Embryonic facial prominence (tissue), 1 donor: ENCODE measurements around the gene USP53.
"Not testable (repeated sequence)": the region's sequence is repeated elsewhere in the genome, so short reads cannot be mapped to it uniquely, and the experiment has no call there.

Source experiments
- DNase-seq: peaks from one replicate; pipeline ENCODE4 v3.0.0-alpha.2; 2016; ENCODE audit errors: extremely low spot score

The USP53 gene

DNA sequence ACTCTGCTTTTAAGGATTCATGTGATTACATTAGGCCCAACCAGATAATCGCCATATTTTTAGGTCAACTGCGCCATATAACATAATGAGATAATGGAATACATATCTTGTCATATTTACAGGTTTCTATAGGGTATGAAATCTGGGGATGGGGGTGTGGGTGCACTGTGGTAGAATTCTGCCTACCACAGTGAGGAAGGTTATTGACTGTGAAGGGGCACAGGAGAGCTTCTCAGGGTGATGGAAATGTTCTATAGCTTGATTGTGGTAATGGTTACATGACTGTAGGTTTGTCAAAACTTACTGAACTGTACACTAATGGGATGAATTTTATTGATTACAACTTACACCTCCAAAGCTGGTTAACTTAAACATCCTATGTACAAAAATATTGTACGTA, 15.9 kb downstream of the USP53 start:
- no peak for DNase-seq

DNA sequence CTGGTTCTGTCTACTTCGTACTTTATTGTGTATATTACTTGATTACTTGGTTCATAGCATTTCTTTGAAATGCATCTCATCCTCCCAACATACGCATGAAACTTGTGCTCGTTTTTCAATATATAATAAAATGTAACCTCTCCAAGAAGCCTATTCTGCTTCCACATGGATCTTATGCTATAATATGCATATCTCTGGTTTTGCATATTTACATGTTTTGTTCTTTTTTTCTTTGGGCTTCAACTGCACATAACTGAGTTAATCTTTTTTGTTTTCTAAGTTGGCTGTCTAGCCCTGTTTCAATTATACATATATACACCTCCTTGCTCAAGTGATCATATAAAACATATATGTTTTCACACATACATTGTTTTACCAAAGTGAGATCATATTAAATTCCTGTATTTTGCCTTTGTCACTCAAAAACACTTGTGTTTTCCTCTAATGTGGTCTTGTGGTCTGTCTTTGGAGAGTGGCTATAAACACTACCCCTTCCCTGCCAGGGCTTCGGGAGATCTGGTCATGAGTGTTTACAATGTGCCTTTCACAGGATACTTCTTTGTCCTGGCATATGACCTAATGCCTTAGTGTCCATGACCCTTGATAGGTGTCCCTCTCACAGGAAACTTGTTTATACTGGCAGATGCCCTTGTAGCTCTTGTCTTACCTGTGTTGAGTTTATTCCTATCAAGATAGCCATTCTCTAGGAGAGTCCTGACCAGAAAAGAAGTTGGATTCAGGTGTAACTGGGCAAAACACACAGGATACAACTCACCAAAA, 17.6 kb downstream of the USP53 start:
- no peak for DNase-seq

DNA sequence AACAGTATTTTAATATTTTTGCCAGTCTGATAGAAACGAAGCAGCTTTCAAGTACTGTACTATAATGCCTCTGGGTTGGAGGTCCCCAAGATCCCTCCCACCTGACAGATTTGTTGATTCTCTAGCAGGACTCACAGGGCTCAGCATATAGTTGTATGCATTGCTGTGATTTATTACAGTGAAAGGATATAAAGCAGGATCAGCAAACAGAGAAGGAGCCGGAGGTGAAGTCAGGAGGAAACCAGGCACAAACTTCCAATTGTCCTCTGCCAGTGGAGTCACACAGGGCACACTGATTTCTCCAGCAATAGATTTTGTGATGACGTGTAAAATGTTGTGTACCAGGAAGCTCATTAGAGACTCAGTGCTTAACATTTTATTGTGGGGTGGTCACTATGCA, 19.0 kb downstream of the USP53 start:
- DNase-seq, result no peak

- no peak for DNase-seq
Observed at GRCh38 chr4:119232286-119232685, 19.8 kb downstream of the USP53 start.

DNA sequence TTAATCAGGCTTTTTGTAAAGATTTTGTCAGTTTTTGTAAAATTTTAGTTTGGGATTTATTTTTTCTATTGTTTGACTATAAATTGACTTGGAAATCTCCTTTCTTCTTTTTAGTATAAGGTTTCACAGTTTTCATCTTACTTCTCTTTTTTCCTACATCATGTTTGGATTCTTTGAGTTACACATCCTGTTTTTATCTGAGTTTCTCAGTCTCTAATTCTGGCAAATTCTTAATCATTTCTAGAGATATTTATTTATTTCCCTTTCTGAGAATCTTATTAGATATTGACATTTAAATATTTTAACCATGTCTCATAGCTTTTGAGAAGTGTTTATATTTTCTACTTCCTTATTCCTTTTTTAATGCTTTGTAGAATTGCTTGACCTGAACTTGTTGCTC, 20.7 kb downstream of the USP53 start:
- no peak for DNase-seq

GRCh38 chr4:119233750-119234149, 21.2 kb downstream of the USP53 start:
- no peak for DNase-seq

GRCh38 chr4:119237201-119237600, 24.7 kb downstream of the USP53 start:
- DNase-seq, result no peak

- no peak for DNase-seq
Observed at GRCh38 chr4:119237642-119238041, 25.1 kb downstream of the USP53 start.

GRCh38 chr4:119238068-119238722, 25.7 kb downstream of the USP53 start:
- no peak for DNase-seq

- no peak for DNase-seq
Observed at GRCh38 chr4:119240128-119240527, 27.6 kb downstream of the USP53 start.

GRCh38 chr4:119240568-119240967, 28.1 kb downstream of the USP53 start:
- DNase-seq, result no peak

DNA sequence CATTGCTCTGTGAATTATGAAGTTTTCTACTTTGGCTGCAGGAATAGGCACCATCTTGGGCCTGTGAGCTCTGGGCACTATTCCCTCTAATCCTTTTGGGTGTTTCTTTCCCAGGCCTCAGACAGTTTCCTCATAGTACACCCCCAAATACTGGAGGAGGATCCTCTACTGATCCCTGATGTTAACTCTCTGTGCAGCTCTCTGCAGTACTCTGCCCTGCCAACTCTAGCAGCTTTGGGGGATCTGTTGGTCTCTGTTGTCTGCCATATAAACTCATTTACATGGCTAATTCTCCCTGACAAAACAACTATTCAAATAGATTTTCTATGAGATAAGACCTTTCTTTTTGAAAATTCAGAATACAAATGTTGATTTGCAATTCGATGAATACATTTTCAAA, 29.9 kb downstream of the USP53 start:
- no peak for DNase-seq

- DNase-seq, result no peak
Observed at GRCh38 chr4:119243868-119244267, 31.4 kb downstream of the USP53 start.

DNA sequence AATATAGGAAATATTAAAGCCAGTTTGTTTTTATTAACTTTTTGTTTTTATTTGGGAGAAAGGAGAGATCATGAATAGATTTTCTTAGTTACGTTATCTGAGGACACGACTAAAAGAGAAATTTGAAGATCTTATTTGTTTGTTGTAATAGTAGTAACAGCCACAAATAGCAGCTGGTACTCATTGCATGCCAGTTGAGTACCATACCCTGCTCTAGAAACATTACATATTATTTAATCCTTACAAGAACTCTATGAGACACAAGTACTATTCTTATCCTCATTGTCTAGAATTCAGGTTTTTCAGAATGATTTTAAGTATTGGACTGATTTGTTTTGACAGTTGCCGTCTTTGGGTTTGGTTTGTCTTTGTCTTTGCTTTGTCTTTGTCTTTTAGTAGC, 31.8 kb downstream of the USP53 start:
- no peak for DNase-seq

GRCh38 chr4:119244832-119245231, 32.3 kb downstream of the USP53 start:
- no peak for DNase-seq

- no peak for DNase-seq
Observed at GRCh38 chr4:119246177-119246733, 33.7 kb downstream of the USP53 start.

DNA sequence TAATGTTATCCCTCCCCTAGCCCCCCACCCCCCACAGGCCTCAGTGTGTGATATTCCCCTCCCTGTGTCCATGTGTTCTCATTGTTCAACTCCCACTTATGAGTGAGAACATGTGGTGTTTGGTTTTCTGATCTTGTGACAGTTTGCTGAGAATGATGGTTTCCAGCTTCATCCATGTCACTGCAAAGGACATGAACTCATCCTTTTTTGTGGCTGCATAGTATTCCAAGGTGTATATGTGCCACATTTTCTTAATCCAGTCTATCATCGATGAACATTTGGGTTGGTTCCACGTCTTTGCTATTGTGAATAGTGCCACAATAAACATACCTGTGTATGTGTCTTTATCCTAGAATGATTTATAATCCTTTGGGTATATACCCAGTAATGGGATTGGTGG, 38.5 kb downstream of the USP53 start:
- DNase-seq, result not testable (repeated sequence)

GRCh38 chr4:119255223-119255622, 42.7 kb downstream of the USP53 start:
- not testable (repeated sequence) for DNase-seq

GRCh38 chr4:119260528-119260927, 48.0 kb downstream of the USP53 start:
- no peak for DNase-seq

- DNase-seq, result no peak
Observed at GRCh38 chr4:119261986-119262385, 49.5 kb downstream of the USP53 start.

DNA sequence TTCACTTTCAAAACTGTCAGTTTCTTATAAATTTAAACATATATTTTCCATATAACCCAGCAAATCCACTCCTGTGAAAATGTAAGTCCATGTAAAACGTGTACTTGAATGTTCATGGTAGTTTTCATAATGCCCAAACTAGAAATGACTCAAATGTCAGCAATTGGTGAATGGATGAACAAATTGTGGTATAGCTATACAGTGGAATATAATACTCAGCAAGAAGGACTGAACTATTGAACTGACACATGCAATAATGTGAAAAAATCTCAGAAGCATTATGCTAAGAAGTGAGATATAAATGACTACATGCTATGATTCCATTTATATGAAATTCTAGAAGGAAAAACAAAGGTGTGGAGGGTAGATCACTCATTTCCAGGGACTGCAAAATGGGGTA, 52.2 kb downstream of the USP53 start:
- no peak for DNase-seq

DNA sequence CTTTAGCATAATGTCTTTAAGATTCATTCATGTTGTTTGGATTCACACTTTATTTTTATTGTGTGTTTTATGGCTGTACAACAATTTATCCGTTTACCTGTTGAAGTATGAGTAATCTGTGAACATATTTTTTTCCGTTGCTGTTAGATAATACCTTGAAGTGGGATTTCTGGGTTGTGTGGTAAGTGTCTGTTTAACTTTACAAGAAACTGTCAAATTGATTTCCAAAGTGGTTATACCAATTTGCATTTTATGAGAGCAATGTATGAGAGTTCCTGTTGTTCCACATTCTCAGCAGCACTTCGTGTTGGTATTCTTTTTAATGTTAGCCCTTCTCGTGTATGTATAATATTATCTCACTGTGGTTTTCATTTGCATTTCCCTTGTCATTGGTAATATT, 53.6 kb downstream of the USP53 start:
- no peak for DNase-seq

DNA sequence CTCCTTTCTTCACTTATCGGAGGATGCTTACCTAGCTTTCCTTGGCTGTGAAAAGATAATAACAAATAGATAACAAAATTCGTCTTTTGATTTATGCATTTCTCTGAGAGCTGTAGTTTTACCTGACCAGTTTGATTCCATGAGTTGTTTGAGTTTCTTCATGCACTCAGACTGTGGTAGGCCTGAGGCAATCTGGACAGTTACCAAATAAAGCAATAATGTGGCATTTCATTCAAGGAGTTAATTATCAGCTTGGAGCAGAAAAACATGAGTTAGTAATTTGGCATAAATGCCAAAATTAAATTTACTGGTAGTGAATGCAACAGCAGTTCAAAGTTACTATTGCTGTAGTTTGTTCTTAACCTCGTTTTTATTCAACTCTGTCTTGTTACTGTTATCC, 56.0 kb downstream of the USP53 start:
- DNase-seq, result no peak
